ENCODE measurements around the gene DCAF12. TPM values are rescaled to one million over a fixed set of nuclear protein-coding genes. Genes with fewer than 3 reads are reported as not detected.

DCAF12 gene
- total and polyA plus RNA-seq, 2 donors: 18.4 to 23.8 TPM

GRCh38 chr9:34037626-34038025 is 88.9 kb downstream of the DCAF12 start:
- WGBS: 42% methylated on average over 2 of the region's 2 CpGs
- Histone ChIP-seq H3K4me3 (ENCODE audit: low read depth, low read length) (no peak overlapping the region), H3K36me3 (ENCODE audit: insufficient read depth) (no peaks in the 10 kb centered on the region), H3K27ac (ENCODE audit: low read depth) (no peak overlapping the region), H3K4me1 (ENCODE audit: insufficient read depth) (no peaks in the 10 kb centered on the region)
- DNase-seq (ENCODE audit: extremely low spot score): no peak

- H3K4me3 ChIP-seq (ENCODE audit: low read depth, low read length): no peak overlapping the region
- no peaks in the 10 kb centered on the region for H3K36me3 ChIP-seq (ENCODE audit: insufficient read depth)
- no peak overlapping the region for H3K27ac ChIP-seq (ENCODE audit: low read depth)
- no peak for DNase-seq (ENCODE audit: extremely low spot score)
- 93% methylated on average over 5 of the region's 5 CpGs for WGBS
- H3K4me1 ChIP-seq (ENCODE audit: insufficient read depth): no peaks in the 10 kb centered on the region
Measured at GRCh38 chr9:34036625-34037024, 89.9 kb downstream of the DCAF12 start.

Small RNA genes within 50 kb of the gene (small RNA-seq; reads per million reads assigned to genes)
- gene RN7SKP114: 0.41 reads per million, percentile 34 among the genes with 10 or more reads in this experiment

Other genes starting within 250 kb of the DCAF12 start
- 51.0 TPM for gene UBAP2, start 77.8 kb downstream of the DCAF12 start, total RNA-seq
- 16.4 TPM for gene UBAP2, start 77.8 kb downstream of the DCAF12 start, polyA plus RNA-seq
- 21.6 TPM for gene UBAP1, start 52.3 kb upstream of the DCAF12 start, total RNA-seq
- gene UBAP1, start 52.3 kb upstream of the DCAF12 start, polyA plus RNA-seq: 54.1 TPM
- gene KIF24, start 202.6 kb upstream of the DCAF12 start, total RNA-seq: 5.8 TPM
- 0.32 TPM for gene KIF24, start 202.6 kb upstream of the DCAF12 start, polyA plus RNA-seq
- 22.1 TPM for gene NUDT2, start 202.9 kb upstream of the DCAF12 start, total RNA-seq
- 36.2 TPM for gene NUDT2, start 202.9 kb upstream of the DCAF12 start, polyA plus RNA-seq

Measured in urinary bladder (tissue), 4 donors.